ENCODE measurements around the gene TRMT2A.

Gene TRMT2A

DNA sequence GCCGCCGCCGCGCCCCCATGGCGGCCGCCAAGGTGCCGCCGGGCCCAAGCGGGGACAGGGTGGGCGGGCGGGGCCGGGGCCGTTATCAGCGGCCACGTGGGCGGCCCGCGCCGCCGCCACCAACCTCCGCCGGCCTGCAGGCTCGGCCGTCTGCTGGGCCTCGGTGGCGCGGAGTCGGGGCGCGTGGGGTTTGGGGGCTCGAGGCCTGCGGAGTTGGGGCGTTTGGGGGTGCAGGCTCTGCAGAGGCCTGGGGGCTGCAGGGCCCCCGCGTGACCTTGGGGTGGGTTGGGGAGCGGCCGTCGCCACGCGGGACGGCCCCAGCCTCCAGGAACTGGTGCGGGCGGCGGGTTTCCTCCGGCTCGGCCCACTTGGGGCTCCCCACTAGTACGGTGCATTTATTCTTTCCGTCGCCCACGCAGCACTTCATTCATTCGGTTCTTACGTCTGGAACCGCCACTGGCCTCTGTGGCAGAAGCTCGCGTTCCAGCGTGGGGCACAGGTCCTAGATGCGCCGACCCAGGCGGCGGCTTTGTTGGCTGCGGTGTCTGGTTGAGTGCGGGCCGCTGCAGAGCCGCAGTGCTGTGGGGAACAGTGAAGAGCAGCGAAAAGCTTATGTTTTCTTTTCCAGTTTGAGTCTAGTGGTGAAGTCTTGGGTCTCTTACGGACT is 740 bp upstream of the TRMT2A start:
- DNase-seq, result no peak

DNA sequence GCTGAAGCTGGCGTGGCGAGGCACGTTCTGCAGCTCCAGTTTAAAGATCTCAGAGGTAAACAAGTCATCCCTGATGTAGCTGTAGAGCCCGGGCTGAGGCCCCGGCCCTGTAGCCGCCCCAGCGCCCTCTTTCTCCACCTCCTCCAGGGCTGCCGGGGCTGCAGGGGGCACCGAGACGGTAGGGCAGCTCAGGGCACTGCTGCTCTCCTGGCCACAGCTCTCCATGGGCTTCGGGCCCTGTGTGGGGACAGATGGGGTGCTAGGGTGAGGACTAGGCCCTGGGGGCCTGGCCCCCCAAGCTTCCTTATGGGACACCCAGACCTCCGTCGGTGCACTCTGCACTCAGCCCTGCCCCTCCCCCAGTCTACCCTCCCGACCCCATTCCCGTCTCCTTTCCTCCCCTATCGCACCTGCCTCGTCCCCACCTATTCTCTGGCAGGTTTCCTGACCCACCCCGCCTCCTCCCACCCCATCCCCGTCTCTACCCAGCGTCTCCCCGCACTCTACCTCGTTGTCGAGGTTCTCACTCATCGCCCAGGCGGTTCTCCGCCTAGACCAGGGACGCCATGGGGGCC is 563 bp downstream of the TRMT2A start:
- no peak for DNase-seq

DNA sequence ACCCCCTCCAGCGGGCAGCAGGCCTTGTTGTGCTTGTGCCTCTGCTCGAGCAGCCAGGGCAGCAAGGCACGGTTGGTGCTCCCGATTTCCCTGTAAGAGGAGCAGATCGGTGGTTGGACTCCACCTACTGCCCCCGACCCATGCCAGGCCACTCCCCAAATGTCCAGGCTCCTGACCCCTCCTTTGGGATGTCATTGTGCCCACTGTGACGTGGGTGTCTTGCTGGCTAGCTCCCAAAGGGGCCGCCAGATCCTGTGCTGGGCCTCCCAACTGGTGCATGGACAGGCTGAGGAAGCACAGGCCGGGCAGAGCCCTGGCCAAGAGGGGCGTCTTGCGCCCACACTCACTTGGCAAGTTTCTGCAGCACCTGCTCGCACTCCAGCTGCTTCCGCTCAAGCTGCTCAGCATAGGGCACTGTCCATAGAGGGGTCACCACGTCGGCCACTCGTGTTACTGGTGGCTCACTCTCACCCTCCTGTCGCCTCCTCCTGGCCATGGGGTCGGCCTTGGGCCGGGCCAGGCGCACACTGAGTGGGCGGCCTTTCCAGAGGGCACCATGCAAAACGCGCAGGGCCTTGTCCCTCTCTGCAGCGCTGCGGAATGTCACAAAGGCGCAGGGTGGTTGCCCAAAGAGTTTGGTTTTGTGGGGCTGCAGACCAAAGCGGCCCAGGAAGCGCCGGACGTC is 1.2 kb downstream of the TRMT2A start, which contains the start of gene RANBP1:
RANBP1 (plus strand) TSS at position 414 of the 685 bp plus-strand sequence; CDS start at position 495, 81 bp downstream.
- no peak for DNase-seq

DNA sequence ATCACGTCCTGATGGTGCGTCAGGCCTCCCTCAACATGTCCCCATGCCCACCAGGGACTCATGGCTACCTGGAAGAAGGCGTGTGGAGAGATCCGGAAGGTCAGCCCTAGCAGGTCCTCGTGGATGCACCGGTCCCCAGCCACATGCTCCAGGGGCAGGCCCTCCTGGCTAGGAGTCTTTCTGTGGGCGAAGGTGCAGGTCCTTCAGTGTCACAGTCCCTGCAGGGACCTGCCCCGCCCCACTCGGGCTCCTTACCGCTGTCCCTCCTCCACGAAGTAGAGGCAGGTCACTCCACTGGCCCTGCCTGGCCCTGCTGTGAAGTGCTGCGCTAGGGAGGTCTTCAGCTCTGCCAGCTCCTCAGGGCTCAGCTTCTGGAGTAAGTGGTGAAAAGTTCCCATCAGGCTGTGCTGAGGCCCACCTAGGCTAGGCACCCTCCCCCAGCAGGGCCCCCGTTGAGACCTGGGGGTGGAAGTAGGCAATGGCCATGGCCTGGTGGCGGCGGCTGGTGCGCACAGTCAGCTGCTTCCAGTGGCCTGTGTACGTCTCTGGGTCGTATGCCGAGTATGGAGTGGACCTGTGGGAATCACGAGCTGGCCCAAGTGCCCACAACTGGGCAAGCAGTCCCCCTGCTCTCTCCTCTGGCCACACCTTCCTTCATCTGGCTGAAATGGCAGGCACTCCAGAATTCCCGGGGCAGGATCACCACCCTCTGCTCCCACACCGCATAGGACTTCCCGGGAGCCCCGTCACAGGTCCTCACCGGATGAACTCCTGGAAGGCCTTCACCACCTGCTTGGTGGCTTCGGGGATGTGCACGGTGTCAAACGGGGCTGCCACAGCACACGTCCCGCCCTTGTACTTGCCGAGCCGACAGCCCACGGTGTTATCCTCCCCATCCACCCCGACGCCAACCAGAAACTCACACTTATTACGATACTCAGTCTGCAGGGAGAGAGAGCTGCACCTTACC is 2.2 kb downstream of the TRMT2A start:
- no peak for DNase-seq

DNA sequence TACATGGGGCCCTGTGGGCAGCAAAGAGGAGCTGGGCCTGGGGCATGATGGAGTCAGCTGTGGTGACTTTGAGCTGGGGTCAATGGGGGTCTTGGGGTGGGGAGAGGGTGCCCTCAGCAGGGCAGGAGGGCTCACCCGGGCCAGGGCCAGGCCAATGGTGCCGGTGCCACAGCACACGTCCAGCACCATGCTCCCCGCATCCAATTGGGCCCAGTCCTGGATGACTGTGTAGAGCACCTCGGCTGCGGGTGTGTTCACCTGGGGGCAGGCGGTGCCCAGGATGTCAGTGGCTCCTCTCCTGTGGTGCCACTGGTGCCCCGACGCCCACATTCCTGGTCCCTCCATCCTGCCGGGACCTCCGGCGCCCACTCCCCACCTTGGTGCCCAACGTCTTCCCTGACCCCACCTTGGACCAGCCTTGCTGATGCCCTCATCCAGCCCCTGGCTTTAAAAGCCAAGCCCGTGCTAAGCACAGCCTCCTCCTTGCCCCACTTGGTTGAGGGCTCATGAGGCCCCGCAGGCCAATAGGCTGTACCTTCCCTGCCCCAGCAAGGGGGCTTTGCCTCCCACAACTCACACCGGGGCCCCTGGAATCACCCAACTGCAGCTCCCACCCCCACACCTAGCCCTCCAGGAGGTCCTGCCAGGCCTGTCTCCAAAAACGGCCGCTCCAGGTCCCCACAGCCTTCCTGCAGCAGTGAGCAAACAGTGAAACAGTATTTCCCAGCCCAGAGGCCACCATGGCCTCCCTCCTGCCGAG is 3.3 kb downstream of the TRMT2A start:
- DNase-seq, result no peak

DNA sequence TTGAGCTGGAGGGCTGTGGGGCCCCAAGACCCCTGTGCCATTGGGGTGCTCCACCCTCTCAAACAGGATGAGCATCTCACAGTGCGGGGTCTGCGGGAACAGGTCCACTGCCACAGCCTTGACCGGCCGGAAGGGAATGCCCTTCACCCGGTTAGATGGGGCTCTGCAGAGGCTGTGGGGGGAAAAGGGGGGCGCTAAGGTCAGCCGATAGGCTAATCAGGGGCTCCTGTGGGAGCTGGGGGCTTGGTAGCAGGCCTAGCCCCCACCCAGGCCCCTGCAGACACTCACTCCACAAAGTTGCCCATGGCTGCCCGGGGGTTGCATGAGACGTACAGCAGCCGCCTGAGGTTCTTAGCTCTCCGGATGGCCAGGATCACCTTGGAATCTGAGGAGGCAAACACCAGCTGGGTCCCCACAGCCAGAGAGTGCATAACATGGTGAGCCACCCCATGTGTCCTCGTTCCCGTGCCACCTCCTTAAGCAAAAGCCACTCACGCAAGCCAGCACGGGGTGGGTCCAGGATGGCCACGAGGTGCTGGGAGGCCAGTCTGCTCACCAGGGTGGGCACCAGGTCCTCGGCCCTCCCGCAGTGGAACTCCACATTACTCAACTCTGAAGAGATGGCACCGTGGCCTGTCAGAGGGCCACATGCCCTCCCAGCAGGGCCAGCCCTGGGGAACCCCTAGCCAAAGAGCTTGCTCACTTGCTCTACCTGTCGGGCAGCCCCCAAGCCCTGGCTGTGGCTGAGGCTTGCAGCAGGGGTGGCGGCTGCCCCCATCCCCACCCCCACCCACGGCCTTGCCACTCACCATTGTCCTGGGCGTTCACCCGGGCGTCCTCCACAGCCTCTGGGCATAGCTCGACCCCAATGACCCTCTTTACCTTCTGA is 4.2 kb downstream of the TRMT2A start:
- no peak for DNase-seq

DNA sequence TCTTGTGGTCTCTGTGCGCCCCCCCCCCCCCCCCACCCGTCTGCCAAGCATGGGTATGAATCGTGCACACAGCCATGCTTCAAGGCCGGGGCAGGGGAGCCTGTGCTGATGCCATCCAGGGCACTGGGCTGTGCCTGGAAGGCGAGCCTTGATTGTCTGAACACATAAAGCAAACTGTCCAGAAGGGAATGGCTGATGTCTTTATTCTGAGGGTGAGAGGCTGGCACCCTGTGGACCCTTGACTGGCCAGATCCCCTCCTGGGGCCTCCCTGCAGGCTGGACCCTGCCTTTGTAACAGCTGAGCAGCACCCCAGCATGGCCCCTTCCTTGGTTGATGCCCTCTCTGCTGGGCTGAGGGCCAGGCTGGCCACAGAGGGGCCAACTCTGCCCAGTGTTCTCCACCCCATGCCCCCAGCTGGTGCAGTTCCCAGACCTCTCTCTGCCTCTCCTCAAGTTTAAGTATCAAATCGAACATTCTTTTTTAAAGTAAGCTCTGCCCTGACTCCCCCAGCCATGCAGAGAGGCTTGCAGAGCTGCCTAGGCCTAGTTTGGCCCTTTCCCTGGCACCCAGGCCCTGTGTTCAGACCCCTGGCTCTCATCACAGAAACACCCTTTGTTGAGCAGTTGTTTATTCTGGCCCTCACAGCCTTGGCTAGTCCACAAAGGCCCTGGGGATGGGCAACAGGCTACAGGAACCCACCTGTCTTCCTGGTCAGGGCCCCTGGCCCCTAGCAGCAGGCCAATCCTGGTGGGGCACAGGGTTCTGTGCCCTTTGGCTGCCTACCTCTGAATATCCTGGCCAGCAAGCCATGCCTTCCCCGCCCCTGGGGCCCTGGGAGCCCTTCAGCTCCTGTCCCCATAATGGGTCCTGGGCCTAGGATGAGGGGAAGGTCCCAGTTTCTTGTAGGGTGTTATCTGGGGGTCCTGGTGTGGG is 5.1 kb downstream of the TRMT2A start:
- no peak for DNase-seq

DNA sequence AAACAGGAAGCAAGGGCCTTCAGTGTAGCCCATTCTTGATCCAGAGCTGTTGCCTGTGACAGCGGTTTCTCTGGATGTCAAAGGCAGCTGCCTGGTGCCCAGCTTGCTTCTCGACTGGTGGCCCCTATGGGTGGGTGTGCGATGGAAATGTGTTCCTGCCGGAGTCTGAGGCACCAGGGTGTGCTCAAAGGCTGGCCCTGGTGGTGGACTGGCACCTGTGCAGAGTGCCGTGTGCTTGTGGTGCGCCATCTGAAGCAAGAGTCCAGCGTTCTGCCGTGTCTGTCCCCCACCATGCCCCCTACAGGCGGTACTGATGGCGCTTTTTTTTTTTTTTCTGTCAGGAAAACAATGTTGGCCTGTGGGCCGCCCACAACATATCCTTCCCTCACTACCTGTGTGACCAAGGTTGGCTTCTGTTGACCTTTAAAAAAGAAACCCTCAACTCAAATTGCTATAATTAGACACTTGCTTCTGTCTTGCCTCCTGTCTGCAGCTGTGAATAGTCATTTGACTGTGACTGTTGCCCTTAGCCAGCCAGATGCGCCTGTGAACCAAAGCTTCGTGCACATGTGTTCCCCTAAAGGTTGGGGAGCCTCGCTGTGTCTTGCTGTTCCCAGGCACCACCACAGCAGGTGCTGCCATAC is 5.9 kb downstream of the TRMT2A start:
- no peak for DNase-seq

DNA sequence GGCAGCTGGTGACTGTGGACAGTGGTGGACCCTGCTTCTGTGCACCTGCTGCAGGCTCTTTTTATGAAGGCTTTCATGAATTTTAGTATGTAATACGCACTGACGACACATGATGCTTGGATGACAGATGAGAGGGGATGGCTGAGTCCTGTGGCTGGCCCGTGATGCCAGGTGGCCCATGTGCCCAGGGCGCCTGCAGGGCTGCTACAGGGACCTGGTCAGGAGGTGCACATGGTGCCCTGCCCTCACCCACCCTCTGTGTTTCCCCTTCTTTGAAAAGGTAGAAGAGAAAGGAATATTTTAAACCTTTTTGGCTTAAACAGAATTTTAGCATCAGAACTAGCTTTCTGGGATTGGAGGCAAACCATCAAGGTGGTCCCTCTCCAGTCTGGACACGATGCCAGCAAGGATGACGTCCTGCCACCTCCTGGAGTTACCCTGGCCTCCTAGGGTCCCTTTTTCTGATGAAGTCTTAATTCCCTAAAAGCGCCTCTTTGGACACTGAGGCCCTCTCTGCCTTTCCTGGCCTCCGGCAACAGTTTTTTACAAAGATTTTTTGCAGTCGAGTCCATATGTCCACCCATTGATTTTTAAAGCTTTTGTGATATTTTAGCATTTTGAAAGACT is 6.6 kb downstream of the TRMT2A start:
- DNase-seq, result no peak

DNA sequence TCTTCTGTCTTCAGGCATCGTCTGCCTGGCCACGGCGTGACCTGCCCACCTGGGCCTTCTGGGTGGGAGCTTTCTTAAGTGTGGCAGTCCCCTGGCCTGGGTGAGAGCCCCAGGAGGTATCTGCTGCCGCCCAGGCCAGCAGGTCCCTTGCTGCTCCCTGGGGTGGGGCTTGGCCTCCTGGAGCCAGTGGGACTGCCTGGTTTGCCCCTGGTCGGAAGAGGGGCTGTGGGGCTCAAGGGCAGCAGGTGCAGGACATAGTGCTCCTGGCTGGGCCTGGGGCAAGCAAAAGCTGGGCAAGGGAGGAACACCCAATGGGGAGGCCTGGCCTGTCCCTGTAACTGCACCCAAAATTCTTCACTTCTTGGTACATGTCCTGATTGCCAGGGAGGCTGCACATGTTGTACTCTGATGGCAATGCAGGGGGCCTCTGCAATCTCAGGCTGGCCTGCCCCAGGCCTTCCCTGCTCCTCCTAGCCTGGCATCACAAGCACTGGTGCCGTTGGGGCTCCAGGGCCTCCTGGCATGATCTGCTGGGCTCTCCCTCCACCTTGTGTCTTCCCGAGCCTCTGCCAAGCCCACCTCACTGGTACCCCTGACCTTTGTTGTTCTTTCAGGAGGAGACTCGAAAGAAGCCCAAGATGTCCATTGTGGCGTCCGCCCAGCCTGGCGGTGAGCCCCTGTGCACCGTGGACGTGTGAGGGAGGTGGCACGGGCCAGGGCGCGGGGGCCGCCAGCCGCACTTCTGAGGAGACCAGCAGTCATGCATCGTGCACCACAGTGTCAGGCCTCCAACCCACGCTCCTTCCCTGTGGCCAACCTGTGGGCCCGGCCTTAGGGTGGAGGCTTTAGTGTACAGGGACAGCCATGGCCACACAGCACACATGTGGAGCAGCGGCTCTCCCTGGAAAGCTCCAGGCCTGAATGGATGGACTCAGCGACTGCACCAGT is 7.3 kb downstream of the TRMT2A start:
- no peak for DNase-seq

DNA sequence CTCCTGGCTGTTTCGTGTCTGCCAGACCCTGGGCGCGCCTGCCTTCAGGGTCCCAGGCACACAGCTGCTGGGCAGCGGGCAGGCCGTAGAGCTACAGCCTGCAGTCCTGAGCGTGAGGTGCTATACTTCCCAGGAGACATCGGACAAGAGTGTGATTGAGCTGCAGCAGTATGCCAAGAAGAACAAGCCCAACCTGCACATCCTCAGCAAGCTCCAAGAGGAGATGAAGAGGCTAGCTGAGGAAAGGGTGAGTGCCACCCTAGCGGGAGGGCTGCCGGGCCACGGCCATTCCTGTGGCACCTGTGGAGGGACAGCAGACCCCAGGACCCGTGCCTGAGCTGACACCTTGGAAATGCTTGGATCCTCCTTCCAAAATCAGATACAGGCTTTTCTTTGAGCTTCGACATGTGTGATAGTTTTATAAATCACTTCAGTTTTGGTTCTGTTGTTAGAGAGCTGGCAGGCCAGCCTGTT is 8.2 kb downstream of the TRMT2A start:
- no peak for DNase-seq

DNA sequence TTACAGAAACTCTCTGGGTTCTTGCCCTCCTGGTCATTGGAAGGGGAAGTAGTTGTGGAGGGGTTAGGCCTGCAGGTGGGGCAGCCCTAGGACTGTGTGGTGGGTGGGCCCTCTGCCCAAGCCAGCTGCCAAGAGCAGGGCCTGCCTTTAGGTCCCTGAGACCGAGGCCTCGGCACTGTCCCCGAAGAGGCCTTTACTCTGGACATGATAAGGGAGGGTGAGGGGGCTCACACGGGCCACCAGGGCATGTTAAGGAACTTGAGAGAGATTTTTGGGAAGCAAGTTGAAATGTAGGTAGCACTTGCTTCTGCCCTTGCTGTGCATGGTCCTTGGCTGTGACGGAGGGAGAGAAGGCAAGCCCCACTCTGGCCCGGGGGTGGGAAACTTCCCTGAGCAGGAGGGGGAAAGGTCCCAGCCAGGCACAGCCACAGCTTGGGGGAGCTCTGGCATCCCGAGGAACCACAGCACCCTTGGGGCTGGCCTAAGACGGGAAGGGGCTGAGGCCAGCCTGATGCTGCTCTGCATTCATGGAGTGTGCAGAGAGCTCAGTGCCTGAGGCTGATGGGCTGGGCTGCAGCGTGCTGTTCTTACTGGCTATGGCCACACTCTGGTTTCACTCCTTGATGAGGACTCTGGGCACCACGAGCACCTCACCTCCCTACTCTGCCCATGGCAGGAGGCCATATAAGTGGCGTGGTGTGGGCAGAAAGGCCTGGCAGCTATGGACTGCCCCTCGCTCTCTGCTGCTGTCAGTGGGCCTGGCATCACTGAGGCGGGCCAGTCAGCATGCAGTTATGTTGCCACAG is 8.9 kb downstream of the TRMT2A start:
- no peak for DNase-seq

DNA sequence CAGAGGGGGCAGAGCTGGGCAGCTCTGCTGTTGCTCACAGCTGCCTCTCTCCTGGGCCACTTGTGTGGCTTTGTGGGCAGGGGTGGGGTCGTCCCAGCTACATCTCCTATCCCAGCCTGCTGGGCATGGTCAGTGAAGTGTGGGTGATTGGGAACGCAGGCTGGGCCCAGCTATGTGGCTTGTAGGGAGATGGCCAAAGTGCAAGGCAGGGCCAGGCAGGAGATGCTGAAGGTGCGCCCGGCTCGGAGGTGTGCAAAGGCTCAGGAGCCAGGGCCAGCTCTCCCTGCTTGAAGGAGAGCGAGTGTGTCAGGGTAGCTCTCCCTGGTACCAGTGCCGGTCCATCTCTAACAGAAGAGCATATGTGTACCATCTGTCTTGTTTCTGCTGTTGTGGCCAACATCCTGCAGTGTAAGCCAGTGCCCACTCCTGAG is 9.5 kb downstream of the TRMT2A start:
- no peak for DNase-seq

DNA sequence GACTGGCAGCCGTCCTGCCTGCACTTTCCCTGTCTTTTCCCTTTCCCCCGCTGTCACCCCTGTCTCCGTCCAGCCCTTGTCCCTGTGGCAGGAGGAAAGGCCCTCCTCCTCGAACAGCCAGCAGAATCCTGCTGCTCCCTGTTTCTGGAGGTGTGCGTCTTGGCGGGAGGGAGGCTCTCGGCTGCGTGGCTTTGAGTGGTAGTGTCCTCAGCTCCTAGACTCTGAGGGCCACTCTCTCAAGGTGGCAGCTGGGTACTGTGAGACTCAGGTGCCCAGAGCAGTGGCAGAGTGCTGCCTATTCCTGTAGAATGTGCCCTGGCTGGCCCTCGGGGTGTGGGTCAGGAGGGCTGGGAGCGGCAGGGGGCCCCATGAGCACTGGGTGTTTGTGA is 10.2 kb downstream of the TRMT2A start:
- no peak for DNase-seq

DNA sequence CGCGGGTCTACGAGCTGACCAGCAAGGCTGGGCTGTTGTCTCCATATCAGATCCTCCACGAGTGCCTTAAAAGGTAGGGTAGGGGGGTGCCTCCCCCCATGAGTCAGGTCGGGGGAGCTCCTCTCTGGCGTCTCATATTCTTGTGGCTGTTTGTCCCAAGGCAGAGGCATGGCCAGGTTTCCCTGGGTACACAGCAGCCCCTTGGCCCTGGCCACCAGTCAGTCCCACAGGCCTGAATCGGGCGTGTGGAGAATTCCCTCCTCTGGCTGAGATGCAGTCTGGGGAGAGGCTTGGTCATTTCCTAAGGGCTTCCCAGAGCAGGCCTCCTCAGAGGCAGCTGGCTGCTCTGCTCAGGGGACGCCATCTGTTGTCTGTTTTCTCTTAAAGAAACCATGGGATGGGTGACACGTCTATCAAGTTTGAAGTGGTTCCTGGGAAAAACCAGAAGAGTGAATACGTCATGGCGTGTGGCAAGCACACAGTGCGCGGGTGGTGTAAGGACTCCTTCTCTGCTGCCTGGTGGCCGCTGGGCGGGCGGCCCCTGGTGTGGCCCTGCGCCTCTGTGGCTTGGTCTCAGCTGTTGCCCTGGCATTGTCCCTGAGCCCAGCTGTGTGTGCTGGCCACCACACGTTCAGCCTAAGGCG is 10.7 kb downstream of the TRMT2A start:
- DNase-seq, result no peak

Data from SIG-M5 (cell line).